HCT116 (cell line): ENCODE measurements around the gene NCMAP. TPM values are rescaled to one million over a fixed set of nuclear protein-coding genes. Genes with fewer than 3 reads are reported as not detected.

Experiments used
- ATAC-seq: fragments of 200-7000 bp; cut with Tn5 transposase; 2 replicates; pipeline ENCODE4 v1.9.1; 2020; ENCODE audit warnings: mild to moderate bottlenecking, moderate library complexity
- BruUV-seq: library from RNA; stranded (reverse); fragments of 400-500 nt; replicated peaks from 2 replicates; lab custom pipeline; 2021; lab: Mats Ljungman, UMichigan
- CTCF ChIA-PET: fragments of 300-600 bp; sonication (Branson Sonifier 250); formaldehyde crosslinking; loops from one replicate; lab custom pipeline; 2021; ENCODE audit warnings: antibody characterized with exemption; lab: Charles Lee
- POLR2A ChIA-PET: fragments of 300-600, 350-600 bp; sonication (Branson Sonifier 250); formaldehyde crosslinking; loops from one replicate; lab custom pipeline; 2021; ENCODE audit warnings: antibody characterized with exemption; lab: Charles Lee
- RAD21 ChIA-PET, 2 experiments: fragments of 300-600 bp; sonication (Branson Sonifier 250); formaldehyde crosslinking; loops; one replicate each; lab custom pipeline; 2023; ENCODE audit warnings: low total read pairs in 2 of 2; ENCODE audit not compliant: uncharacterized antibody in 2 of 2, unreplicated experiment in 2 of 2, low non-redundant PET in 1 of 2; lab: Charles Lee
- DNase-seq: peaks from one replicate; pipeline ENCODE4 v3.0.0-alpha.2; 2010; ENCODE audit warnings: low read depth, low spot score
- H2AFZ ChIP-seq: fragments of 200-600 bp; shearing (Covaris generic), sonication (generic); 2 replicates; pipeline ENCODE4 v1.6.1; 2017; ENCODE audit warnings: low read depth, mixed run types, mixed read lengths, antibody characterized with exemption, low read length; ENCODE audit not compliant: poor library complexity, severe bottlenecking
- H3K27ac ChIP-seq: 2 replicates; pipeline ENCODE4 v1.5.1; 2012; ENCODE audit warnings: low read depth, low read length
- H3K27me3 ChIP-seq: fragments of 200-600 bp; sonication (generic); 2 replicates; pipeline ENCODE4 v1.6.1; 2016; ENCODE audit warnings: mixed run types, low read length, mixed read lengths; ENCODE audit not compliant: insufficient read depth
- H3K36me3 ChIP-seq, 2 experiments: fragments of 200-500 bp in 1 of 2; fragments of 200-600 bp in 1 of 2; sonication (Bioruptor generic) in 1 of 2; sonication (generic) in 1 of 2; 2 replicates each; pipeline versions ENCODE4 v1.5.1 to v1.6.1; 2014 to 2016; ENCODE audit warnings: low read length in 2 of 2, inconsistent platforms in 1 of 2, mixed read lengths in 1 of 2, mixed run types in 1 of 2; ENCODE audit not compliant: insufficient read depth in 2 of 2, control insufficient read depth in 1 of 2
- H3K4me1 ChIP-seq, 2 experiments: fragments of 200-600 bp in 1 of 2; sonication (generic) in 1 of 2; 2 replicates each; pipeline versions ENCODE4 v1.5.1 to v1.6.1; 2012 to 2017; ENCODE audit warnings: low read length in 2 of 2, inconsistent platforms in 1 of 2, mild to moderate bottlenecking in 1 of 2, mixed read lengths in 1 of 2, mixed run types in 1 of 2, moderate library complexity in 1 of 2; ENCODE audit not compliant: insufficient read depth in 2 of 2, control insufficient read depth in 1 of 2
- H3K4me2 ChIP-seq: fragments of 200-600 bp; sonication (generic); 2 replicates; pipeline ENCODE4 v1.6.1; 2017; ENCODE audit warnings: mixed run types, low read length, mixed read lengths
- H3K4me3 ChIP-seq, 2 experiments: fragments of 200-600 bp in 1 of 2; sonication (generic) in 1 of 2; replicated peaks in 1 of 2; 2 replicates each; pipeline ENCODE4 v1.5.1; 2011 to 2016; ENCODE audit warnings: low read length in 2 of 2, control low read depth in 1 of 2, low read depth in 1 of 2, mild to moderate bottlenecking in 1 of 2, mixed read lengths in 1 of 2, mixed run types in 1 of 2
- H3K79me2 ChIP-seq: fragments of 200-600 bp; sonication (generic); 2 replicates; pipeline ENCODE4 v1.6.1; 2017; ENCODE audit warnings: mild to moderate bottlenecking, mixed run types, low read length, moderate library complexity, mixed read lengths; ENCODE audit not compliant: insufficient read depth
- H3K9ac ChIP-seq: fragments of 200-600 bp; sonication (generic); 2 replicates; pipeline ENCODE4 v1.6.1; 2016; ENCODE audit warnings: low read length, mixed read lengths
- H3K9me2 ChIP-seq: fragments of 200-600 bp; sonication (generic), shearing (Covaris generic); 2 replicates; pipeline ENCODE4 v1.6.1; 2017; ENCODE audit warnings: mixed run types, mild to moderate bottlenecking, moderate library complexity; ENCODE audit not compliant: insufficient read depth
- H3K9me3 ChIP-seq, 2 experiments: fragments of 200-500 bp in 1 of 2; fragments of 200-600 bp in 1 of 2; sonication (Bioruptor generic) in 1 of 2; sonication (generic) in 1 of 2; 2 replicates each; pipeline ENCODE4 v1.6.1; 2014 to 2017; ENCODE audit warnings: low read length in 2 of 2, mixed read lengths in 2 of 2, inconsistent platforms in 1 of 2, low read depth in 1 of 2, mild to moderate bottlenecking in 1 of 2, mixed run types in 1 of 2, moderate library complexity in 1 of 2; ENCODE audit not compliant: control insufficient read depth in 1 of 2, insufficient read depth in 1 of 2
- H4K20me1 ChIP-seq: fragments of 200-600 bp; sonication (generic), shearing (Covaris generic); 2 replicates; pipeline ENCODE4 v1.6.1; 2017; ENCODE audit warnings: mixed run types, mild to moderate bottlenecking, moderate library complexity; ENCODE audit not compliant: insufficient read depth
- CBX3 ChIP-seq: IDR thresholded peaks from 2 replicates; pipeline ENCODE4 v1.6.1; 2012; ENCODE audit warnings: low read depth
- CEBPB ChIP-seq: IDR thresholded peaks from 2 replicates; pipeline ENCODE4 v1.6.1; 2012; ENCODE audit warnings: low read depth
- EGR1 ChIP-seq: IDR thresholded peaks from 2 replicates; pipeline ENCODE4 v1.6.1; 2012; ENCODE audit warnings: low read depth
- ELF1 ChIP-seq: IDR thresholded peaks from 2 replicates; pipeline ENCODE4 v1.6.1; 2012; ENCODE audit warnings: low read depth, borderline replicate concordance
- EZH2 ChIP-seq: fragments of 200-600 bp; sonication (generic); IDR thresholded peaks from 2 replicates; pipeline ENCODE4 v1.6.1; 2017; ENCODE audit warnings: antibody characterized with exemption, mixed run types
- EZH2phosphoT487 ChIP-seq: fragments of 200-600 bp; IDR thresholded peaks from 2 replicates; pipeline ENCODE4 v1.6.1; 2018; ENCODE audit warnings: antibody characterized with exemption, borderline replicate concordance
- POLR2A ChIP-seq: IDR thresholded peaks from 2 replicates; pipeline ENCODE4 v1.7.0; 2011; ENCODE audit warnings: borderline replicate concordance; ENCODE audit not compliant: insufficient read depth, insufficient read length; ENCODE audit errors: extremely low read depth
- RAD21 ChIP-seq: IDR thresholded peaks from 2 replicates; pipeline ENCODE4 v1.6.1; 2012; ENCODE audit warnings: low read depth, mild to moderate bottlenecking
- SIN3A ChIP-seq: IDR thresholded peaks from 2 replicates; pipeline ENCODE4 v1.6.1; 2012; ENCODE audit warnings: low read depth
- SP1 ChIP-seq: IDR thresholded peaks from 2 replicates; pipeline ENCODE4 v1.6.1; 2012; ENCODE audit warnings: low read depth
- SRF ChIP-seq: IDR thresholded peaks from 2 replicates; pipeline ENCODE4 v1.6.1; 2012; ENCODE audit warnings: low read depth
- TCF7L2 ChIP-seq: IDR thresholded peaks from 2 replicates; pipeline ENCODE4 v1.7.0; 2011; ENCODE audit warnings: borderline replicate concordance, inconsistent platforms; ENCODE audit not compliant: insufficient read depth, insufficient read length; ENCODE audit errors: extremely low read depth
- YY1 ChIP-seq: IDR thresholded peaks from 2 replicates; pipeline ENCODE4 v1.6.1; 2011; ENCODE audit warnings: low read length, low read depth, moderate library complexity, mild to moderate bottlenecking; ENCODE audit not compliant: insufficient replicate concordance; ENCODE audit errors: extremely low read depth
- ZFX ChIP-seq: fragments of 450-650 bp; IDR thresholded peaks from 2 replicates; pipeline ENCODE4 v1.6.1; 2017
- intact Hi-C: fragments of 100-400 bp; cut with micrococcal nuclease; formaldehyde crosslinking; loops from 2 replicates; pipeline ENCODE4 v1.10.0; 2022
- total RNA-seq: library from RNA; stranded (reverse); gene quantifications from one replicate; pipeline ENCODE4 v1.2.1, GENCODE V29; 2021; ENCODE audit not compliant: unreplicated experiment
- TF ChIP-seq, protein P1 (sequence below): IDR thresholded peaks from 2 replicates; pipeline ENCODE4 v1.6.1; 2012
- TF ChIP-seq, protein P2 (sequence below): IDR thresholded peaks from 2 replicates; pipeline ENCODE4 v1.6.1; 2011; ENCODE audit warnings: mild to moderate bottlenecking, low read length, moderate library complexity; ENCODE audit not compliant: insufficient replicate concordance; ENCODE audit errors: extremely low read depth

NCMAP gene
- total RNA-seq, 1 experiment from 2014 or later: 0.84 TPM

DNA sequence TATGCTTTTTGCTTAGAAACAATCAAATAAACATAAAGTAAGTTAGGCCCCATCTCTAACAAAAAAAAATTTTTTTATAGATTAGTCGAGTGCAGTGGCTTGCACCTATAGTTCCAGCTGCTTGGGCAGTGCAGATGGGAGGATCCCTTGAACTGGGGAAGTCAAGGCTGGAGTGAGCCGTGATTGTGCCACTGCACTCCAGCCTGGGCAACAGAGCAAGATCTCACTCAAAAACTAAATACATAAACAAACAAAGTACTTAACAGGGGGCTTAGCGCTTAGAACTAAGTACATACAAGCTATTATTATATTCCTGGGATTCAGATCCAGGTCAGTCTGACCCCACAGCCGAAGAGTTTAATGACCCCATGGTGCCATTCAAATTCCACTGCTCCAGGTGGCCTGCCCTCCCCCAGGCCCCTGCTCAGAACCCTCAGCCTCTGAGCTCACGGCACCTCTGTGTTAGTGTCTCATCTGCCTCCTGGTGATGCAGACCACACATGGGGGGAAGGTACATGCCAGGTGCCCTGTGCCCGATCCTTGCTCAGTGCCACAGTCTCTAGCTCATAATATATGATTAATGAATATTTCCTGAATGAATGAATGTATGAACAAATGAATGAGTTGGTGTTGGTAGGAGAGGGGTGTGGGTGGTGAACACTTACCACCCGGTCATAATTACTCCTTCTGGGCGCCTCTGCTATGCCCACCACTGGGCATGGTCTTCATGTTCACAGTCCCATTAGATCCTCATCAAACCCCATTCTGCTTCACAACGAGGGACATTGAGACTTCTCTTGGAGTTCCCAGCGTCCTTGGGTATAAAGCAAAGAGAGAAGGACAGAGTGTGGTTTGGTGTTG is 14.6 kb downstream of the NCMAP start:
- Histone ChIP-seq H3K9me2 (no peaks in the 10 kb centered on the region), H3K27ac (no peak overlapping the region), H3K36me3 (no peaks in the 10 kb centered on the region), H2AFZ (no peak overlapping the region), H3K27me3 (no peaks in the 10 kb centered on the region), H3K4me1 (peaks cover 5 to 11% of the 10 kb centered on the region in 2 experiments; a peak in 3 of 4 replicates), H3K9me3 (no peaks in the 10 kb centered on the region), H3K4me2 (no peak overlapping the region), H3K9ac (no peak overlapping the region), H3K4me3 (no peak overlapping the region), H3K79me2 (no peaks in the 10 kb centered on the region), H4K20me1 (no peaks in the 10 kb centered on the region)
- ATAC-seq (no peak), DNase-seq (no peak)
- intact Hi-C loops: no loop called here
- ChIA-PET RAD21 (no interaction called here), CTCF (no interaction called here), POLR2A (no interaction called here)
- no TSS peak for BruUV-seq
- TF ChIP-seq YY1: no peak
- TF ChIP-seq, protein P1, sequence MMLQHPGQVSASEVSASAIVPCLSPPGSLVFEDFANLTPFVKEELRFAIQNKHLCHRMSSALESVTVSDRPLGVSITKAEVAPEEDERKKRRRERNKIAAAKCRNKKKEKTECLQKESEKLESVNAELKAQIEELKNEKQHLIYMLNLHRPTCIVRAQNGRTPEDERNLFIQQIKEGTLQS: no peak
- TF ChIP-seq SP1: no peak
- no peak for TF ChIP-seq CBX3
- TF ChIP-seq EZH2: no peak
- no peak for TF ChIP-seq SRF
- TF ChIP-seq POLR2A: no peak
- TF ChIP-seq SIN3A: no peak
- TF ChIP-seq EZH2phosphoT487: no peak
- no peak for TF ChIP-seq EGR1
- no peak for TF ChIP-seq ZFX

DNA sequence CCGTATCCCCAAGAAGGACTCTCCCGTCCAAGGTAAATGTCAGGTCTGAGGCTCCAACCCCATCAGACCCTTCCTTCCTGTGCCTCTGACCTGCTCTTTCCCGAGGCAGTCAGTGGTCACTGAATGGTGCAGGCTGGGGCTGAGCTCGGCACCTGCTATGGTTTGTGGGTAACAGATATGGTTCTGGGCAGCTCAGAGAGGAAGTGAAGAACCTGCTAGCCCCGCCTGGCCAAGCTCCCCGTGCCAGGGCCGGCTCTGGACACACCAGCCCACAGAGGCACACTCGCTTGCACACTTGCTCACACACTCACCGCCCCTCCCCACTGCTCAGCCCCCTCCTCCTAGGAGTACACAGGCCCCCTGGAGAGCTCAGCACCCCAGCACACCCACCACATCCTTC is 16.4 kb downstream of the NCMAP start:
- TF ChIP-seq TCF7L2: no peak
- TF ChIP-seq RAD21: no peak
- no peak for TF ChIP-seq CBX3
- no peak for TF ChIP-seq CEBPB
- TF ChIP-seq, protein P1: no peak
- TF ChIP-seq SIN3A: no peak
- TF ChIP-seq, protein P2, sequence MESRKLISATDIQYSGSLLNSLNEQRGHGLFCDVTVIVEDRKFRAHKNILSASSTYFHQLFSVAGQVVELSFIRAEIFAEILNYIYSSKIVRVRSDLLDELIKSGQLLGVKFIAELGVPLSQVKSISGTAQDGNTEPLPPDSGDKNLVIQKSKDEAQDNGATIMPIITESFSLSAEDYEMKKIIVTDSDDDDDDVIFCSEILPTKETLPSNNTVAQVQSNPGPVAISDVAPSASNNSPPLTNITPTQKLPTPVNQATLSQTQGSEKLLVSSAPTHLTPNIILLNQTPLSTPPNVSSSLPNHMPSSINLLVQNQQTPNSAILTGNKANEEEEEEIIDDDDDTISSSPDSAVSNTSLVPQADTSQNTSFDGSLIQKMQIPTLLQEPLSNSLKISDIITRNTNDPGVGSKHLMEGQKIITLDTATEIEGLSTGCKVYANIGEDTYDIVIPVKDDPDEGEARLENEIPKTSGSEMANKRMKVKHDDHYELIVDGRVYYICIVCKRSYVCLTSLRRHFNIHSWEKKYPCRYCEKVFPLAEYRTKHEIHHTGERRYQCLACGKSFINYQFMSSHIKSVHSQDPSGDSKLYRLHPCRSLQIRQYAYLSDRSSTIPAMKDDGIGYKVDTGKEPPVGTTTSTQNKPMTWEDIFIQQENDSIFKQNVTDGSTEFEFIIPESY: no peak
- TF ChIP-seq SRF: no peak
- TF ChIP-seq POLR2A: no peak
- TF ChIP-seq EGR1: no peak
- TF ChIP-seq ELF1: no peak
- no TSS peak for BruUV-seq
- no peak overlapping the region for H2AFZ ChIP-seq
- intact Hi-C loops: no loop called here
- RAD21 ChIA-PET: no interaction called here
- POLR2A ChIA-PET: no interaction called here
- no peaks in the 10 kb centered on the region for H3K79me2 ChIP-seq
- H3K4me3 ChIP-seq: no peak overlapping the region
- no peaks in the 10 kb centered on the region for H3K27me3 ChIP-seq
- H3K36me3 ChIP-seq: no peaks in the 10 kb centered on the region
- no peaks in the 10 kb centered on the region for H4K20me1 ChIP-seq
- ATAC-seq (no peak), DNase-seq (no peak)
- no peaks in the 10 kb centered on the region for H3K9me2 ChIP-seq
- no peak overlapping the region for H3K27ac ChIP-seq
- H3K9me3 ChIP-seq: no peaks in the 10 kb centered on the region
- H3K9ac ChIP-seq: no peak overlapping the region
- no peak overlapping the region for H3K4me2 ChIP-seq
- CTCF ChIA-PET: no interaction called here
- peaks cover 5% of the 10 kb centered on the region in 2 experiments; a peak in 3 of 4 replicates for H3K4me1 ChIP-seq
